ENCODE measurements around the gene CDAN1.

GRCh38 chr15:42784705-42785104 is 47.8 kb upstream of the CDAN1 start:
- no peak for TF ChIP-seq CTCF (IDR thresholded peaks at IDR 0.05)
- no peak for TF ChIP-seq POLR2AphosphoS5 (IDR thresholded peaks at IDR 0.05)

All from transverse colon (tissue), 4 donors.